GM12801 (cell line): ENCODE measurements around the gene IGSF23.

ENCODE experiments used
- CTCF ChIP-seq: IDR thresholded peaks from one replicate; pipeline ENCODE4 v1.5.1; 2011; ENCODE audit warnings: control low read depth; ENCODE audit not compliant: insufficient read length; ENCODE audit errors: extremely low read depth

Gene IGSF23

GRCh38 chr19:44590245-44591059 lies 22.9 kb upstream of the IGSF23 start:
- no peak for TF ChIP-seq CTCF

- no peak for TF ChIP-seq CTCF
Observed at GRCh38 chr19:44592451-44592890, 20.9 kb upstream of the IGSF23 start.

GRCh38 chr19:44593294-44593693 lies 20.1 kb upstream of the IGSF23 start:
- TF ChIP-seq CTCF = no peak

- no peak for TF ChIP-seq CTCF
Observed at GRCh38 chr19:44596428-44597130, 16.8 kb upstream of the IGSF23 start.

GRCh38 chr19:44597131-44597491 lies 16.3 kb upstream of the IGSF23 start:
- TF ChIP-seq CTCF = no peak

- TF ChIP-seq CTCF = no peak
Observed at GRCh38 chr19:44598355-44598754, 15.0 kb upstream of the IGSF23 start.

- no peak for TF ChIP-seq CTCF
Observed at GRCh38 chr19:44598880-44599279, 14.5 kb upstream of the IGSF23 start.
